Gastrocnemius medialis (tissue), 4 donors: ENCODE data around the gene NRARP.

ENCODE experiments used
- POLR2A ChIP-seq, 2 donors: fragments of 450-650 bp; IDR thresholded peaks; one replicate each; pipeline ENCODE4 v1.6.1; 2017; ENCODE audit warnings: antibody characterized with exemption in 2 of 2, mild to moderate bottlenecking in 2 of 2, moderate library complexity in 2 of 2
- TF ChIP-seq, protein P1 (sequence below), 5 experiments: fragments of 450-650 bp in 3 of 5; fragments of 200-600 bp in 2 of 5; sonication (generic) in 2 of 5; IDR thresholded peaks in 4 of 5; conservative IDR thresholded peaks in 1 of 5; 1 replicate in 4 of 5; 2 replicates in 1 of 5; pipeline ENCODE4 v1.5.1; 2016 to 2019; ENCODE audit warnings: antibody characterized with exemption in 5 of 5, mild to moderate bottlenecking in 3 of 5, moderate library complexity in 3 of 5

DNA sequence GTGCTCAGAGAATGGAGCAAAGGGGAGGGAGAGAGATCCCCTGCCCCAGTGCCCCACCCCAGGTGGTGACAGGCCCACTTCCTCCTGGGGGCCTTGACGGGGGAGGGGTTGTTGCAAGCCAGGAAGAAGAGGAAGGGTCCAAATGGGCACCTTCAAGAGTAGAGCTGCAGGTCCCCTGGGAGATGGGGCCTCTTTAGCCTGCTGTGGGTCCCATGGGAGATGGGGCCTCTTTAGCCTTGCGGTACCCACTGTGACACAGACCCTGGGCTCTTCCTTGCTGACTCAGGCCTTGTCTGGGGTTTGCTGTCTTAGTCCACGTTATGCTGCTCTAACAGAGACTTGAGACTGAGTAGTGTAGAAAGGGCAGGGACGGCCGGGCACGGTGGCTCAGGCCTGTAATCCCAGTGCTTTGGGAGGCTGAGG, 34.1 kb downstream of the NRARP start:
- TF ChIP-seq POLR2A (IDR thresholded peaks at IDR 0.05): no peak
- TF ChIP-seq, protein P1, sequence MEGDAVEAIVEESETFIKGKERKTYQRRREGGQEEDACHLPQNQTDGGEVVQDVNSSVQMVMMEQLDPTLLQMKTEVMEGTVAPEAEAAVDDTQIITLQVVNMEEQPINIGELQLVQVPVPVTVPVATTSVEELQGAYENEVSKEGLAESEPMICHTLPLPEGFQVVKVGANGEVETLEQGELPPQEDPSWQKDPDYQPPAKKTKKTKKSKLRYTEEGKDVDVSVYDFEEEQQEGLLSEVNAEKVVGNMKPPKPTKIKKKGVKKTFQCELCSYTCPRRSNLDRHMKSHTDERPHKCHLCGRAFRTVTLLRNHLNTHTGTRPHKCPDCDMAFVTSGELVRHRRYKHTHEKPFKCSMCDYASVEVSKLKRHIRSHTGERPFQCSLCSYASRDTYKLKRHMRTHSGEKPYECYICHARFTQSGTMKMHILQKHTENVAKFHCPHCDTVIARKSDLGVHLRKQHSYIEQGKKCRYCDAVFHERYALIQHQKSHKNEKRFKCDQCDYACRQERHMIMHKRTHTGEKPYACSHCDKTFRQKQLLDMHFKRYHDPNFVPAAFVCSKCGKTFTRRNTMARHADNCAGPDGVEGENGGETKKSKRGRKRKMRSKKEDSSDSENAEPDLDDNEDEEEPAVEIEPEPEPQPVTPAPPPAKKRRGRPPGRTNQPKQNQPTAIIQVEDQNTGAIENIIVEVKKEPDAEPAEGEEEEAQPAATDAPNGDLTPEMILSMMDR (IDR thresholded peaks at IDR 0.05 in 4 of 5, conservative IDR thresholded peaks at IDR 0.05 in 1 of 5): no peak
